Measurements from ENCODE around the gene HIVEP3.

Gene HIVEP3

DNA sequence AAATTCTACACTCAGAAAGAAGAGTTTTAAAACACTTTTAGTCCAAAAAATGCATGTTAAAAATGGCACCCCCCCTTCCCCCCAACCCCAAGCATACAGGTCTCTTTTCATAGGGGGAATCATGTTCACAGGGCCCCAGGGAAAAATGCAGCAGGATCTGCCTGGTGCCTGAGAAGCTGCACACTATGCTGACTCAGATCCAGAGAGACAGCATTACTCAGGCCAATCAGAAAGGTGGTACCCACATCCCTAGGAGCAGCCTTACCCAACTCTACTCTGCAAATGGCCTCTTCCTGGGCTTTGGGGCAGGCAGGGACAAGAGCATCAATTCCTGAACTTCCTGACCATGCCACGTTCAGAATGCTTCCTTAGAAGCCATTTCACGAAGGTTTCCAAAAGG, 119.0 kb downstream of the HIVEP3 start:
- H3K27ac ChIP-seq = no peak overlapping the region

DNA sequence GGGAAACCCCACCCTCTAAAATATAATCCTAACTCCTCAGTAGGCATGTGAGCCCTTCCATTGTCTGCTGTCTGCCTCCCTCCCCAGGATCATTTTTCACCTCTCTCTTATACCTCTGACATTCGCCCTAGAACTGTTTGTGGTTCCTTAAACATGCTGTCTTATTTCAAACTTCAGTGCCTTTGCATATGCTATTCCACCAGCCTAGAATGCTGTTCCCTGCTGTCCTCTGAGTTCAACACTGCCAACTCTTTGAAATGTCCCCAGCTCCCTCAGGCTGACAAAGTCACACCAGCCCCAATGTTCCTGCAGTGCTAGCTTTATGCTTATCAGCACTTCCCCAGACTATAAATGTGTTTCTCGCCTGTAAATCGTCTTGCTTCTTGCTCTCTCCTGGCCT, 119.5 kb downstream of the HIVEP3 start:
- no peak overlapping the region for H3K27ac ChIP-seq
- DNase-seq (ENCODE audit: low read depth, low spot score) = no peak

More for the DNA sequence above, 119.0 kb downstream of the HIVEP3 start:
- DNase-seq (ENCODE audit: low read depth, low spot score) = no peak

DNA sequence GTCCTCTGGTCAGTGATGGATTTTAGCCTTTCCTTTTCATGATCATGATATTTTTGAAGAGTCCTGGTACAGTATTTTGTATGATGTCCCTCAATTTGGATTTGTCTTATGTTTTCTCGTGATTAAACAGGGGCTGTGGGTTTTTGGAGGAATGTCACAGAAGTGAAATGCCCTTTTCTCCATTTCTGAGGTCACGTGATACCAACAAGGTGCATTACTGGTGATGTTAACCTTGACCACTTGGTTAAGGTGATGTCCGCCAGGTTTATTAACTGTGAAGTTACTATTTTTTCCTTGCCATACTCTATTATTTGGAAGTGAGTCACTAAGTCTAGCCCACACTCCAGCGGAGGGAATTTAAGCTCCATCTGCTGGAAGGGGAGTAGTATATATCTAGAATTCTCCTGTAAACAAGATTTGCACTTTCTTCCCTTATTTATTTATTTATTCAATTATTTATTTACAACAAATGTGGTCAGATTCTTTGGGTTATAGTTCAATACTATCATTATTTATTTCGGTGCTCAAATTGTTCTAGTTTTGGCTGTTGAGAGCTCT, 123.4 kb downstream of the HIVEP3 start:
- H3K27ac ChIP-seq = no peak overlapping the region
- no peak for DNase-seq (ENCODE audit: low read depth, low spot score)

DNA sequence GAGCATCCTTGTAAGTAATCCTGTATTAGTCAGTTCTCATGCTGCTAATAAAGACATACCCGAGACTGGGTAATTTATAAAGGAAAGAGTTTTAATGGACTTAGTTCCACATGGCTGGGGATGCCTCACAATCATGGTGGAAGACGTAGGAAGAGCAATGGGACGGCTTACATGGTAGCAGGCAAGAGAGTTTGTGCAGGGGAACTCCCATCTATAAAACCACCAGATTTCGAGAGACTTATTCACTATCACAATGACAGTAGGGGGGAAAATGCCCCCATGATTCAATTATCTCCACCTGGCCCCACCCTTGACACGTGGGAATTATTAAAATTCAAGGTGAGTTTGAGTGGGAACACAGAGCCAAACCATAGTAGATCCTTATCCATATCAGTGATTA, 124.7 kb downstream of the HIVEP3 start:
- no peak for DNase-seq (ENCODE audit: low read depth, low spot score)
- no peak overlapping the region for H3K27ac ChIP-seq

DNA sequence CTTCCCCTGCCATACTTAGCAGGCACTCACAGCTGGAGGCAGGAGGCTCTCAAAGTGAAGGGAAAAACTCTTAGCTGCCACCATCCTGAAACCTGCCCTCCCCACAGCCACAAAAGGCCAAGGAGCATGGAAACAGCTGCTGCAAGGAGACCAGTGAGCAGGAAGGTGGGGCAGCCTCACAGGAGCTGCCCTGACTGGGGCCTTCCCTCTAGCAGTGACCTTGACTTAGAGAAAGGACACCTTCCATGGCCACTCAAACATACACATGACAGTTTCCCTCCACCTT, 126.3 kb downstream of the HIVEP3 start:
- no peak overlapping the region for H3K27ac ChIP-seq

DNA sequence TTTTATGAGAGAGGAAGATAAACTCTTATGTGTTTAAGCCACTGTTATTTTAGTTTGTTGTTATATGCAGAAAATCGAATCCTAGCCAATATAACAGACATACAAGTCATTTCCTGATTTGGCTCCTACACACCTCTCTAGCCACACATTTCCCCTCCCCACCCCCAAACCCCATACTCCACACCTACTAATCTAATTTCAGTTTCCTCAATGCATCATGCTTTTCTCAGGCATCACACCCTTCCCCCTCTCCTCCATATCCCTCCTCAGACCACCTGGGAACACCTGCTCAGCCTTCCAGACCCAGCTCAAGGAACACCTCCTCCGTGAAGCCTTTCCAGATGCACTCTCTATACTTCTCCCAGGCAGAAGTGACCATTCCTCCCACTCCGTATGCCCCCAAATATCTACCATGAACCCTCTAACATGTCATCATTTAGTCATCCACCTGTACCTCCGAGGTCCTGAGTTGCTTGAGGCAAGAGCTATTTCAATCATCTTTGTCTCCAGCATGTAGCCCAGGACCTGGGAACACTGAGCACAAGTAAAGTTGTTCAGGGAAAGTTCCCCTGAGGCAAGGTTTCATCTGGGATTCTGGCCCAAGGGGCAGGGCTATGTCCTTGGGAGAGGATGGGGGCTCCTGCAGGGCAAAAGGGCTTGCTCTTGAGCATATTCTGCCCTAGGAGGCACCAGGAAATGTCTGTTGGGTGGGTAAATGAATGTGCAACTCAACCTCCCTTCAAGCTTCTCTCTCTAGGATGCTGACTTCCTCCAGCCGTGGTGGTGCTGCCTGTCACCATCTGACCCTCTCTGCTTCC, 126.8 kb downstream of the HIVEP3 start:
- DNase-seq (ENCODE audit: low read depth, low spot score) = no peak
- no peak overlapping the region for H3K27ac ChIP-seq

More for the DNA sequence above, 126.3 kb downstream of the HIVEP3 start:
- no peak for DNase-seq (ENCODE audit: low read depth, low spot score)

DNA sequence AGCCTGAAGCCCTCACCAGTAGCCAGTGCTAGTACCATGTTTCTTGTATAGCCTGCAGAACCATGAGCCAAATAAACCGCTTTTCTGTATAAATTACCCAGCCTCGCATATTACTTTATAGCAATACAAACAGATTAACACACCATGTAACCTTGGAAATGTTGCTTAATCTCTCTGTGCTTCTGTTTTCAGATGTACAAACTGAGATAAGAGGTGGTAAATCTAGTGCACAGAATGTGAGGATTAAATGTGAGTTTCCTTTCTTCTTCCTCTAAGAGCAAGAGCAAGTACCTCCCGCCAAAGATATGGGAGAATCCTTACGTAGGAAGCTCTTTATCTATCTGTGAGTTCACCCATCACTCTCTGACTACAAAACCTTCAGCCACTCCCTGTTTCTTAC, 128.4 kb downstream of the HIVEP3 start:
- no peak overlapping the region for H3K27ac ChIP-seq
- no peak for DNase-seq (ENCODE audit: low read depth, low spot score)

DNA sequence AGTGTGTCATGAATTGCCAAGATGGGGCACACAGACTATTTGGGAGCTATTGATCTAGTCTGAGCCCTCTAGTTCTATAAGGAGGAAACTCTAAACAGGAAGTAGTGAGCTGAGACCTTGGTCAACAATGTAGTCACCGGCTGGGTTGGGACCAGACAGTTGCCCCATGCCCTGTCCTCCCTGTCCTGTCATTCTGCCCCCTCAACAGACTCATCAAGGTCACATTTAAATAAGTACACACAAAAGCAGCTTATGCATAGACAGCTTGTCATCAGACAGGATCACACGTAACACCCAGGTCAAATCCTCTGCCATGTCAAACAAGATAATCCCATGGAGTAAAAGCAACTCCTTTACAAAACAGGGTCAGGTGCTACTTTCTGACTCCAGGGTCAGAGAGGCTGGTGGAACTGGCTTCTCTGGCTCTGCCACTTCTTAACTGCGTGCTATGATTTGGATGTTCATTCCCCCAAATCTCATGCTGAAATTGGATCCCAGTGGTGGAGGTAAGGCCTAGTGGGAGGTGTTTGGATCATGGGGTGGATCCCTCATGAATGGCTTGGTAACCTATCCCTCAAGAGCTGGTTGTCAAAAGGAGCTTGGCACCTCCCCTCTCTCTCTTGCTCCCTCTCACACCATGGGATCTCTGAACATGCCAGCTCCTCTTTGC, 128.9 kb downstream of the HIVEP3 start:
- no peak for DNase-seq (ENCODE audit: low read depth, low spot score)
- no peak overlapping the region for H3K27ac ChIP-seq

DNA sequence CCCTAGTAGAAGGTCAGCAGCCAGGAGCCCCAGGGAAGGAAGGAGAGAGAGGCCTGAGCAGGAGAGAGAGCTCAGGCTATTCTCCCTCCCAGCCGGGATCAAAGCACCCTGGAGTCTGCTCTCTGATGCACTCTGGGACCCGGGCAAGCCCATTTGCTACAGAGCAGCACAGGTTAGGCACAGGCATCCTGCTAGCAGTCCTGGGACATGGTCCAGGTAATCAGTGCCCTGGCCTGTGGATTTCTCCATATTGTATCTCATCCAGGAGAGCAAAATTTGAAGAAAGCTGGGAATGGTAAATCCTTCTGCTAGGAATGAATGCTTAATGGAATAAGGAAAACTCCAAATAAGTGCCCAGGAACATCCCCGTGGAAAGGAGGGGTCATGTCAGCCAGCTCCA, 130.3 kb downstream of the HIVEP3 start:
- DNase-seq (ENCODE audit: low read depth, low spot score) = no peak
- H3K27ac ChIP-seq = no peak overlapping the region

DNA sequence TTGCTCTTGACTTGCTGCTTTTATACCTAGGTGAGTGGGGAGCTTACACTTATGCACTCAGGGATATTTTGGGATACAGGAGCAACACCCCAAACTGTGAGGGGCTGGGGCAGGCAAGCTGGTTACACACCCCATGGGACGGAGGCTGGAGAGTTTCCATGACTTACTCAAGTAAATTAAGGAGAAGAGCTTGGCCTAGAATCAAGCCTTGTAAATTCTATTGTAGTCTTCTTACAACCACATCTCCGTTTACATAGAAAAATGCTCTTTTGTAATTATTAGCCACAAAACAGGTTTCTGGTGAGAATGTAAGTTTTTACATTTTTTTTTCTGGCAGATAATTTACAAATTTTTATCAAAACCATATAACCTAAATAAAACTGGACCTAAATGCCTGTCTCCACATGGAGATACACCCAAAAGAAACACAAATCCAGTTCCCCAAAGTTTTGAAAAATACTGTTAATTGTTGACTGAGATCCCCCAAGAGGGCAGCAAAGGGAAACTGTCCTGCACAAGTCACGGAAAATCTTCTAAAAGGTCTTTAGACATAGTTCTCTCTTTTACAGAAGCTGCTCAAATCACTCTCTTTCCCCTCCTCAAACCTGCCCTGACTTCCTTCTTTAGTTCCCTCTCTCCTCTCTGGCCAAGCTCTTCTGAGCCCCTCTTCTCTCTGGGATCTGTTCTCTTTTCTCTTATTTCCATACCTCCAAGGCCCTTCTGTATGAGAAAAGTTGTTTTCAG, 134.0 kb downstream of the HIVEP3 start:
- no peak for DNase-seq (ENCODE audit: low read depth, low spot score)

DNA sequence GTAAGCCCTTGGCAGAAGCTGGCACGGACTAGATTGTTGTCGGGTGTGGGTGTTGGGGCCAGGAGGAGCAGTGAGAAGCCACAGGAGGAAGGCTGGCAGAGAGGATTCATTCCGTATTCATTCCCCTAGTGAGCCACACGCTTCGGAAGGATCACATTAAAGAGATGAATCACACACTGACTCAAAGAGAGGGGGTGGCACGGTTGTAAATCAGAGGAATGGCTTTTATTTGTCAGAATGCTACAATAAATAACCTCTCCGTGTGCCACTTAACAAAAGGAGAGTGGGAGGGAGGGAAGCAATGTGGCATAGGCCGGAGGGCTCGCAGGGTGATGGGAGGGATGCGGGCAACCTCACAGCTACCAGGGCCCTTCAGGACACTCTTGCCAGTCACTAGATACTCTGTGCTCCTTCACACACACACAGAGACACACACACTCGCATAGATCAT, 135.5 kb downstream of the HIVEP3 start:
- no peak overlapping the region for H3K27ac ChIP-seq
- peak; percentile 73 for DNase-seq (ENCODE audit: low read depth, low spot score)

More for the DNA sequence above, 134.0 kb downstream of the HIVEP3 start:
- H3K27ac ChIP-seq = no peak overlapping the region

DNA sequence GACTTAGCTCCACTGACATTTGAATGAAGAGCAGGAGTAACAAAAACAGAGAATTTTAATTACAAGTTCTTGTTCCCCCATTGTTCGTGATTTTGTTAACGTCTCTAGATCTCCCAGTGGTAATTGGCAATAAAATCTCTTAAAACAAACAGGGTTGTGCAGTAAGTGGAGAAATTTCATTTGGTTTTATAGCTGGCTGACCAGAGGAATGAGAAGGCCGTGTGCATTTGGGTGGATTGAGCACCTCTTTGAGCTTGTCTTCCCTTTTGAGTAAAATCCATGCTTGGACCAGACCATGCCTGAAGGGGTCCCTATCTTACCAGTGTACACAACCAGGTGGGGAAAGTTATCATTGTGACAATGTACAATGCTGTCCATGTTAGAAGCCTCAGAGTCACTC, 137.8 kb downstream of the HIVEP3 start:
- DNase-seq (ENCODE audit: low read depth, low spot score) = no peak
- H3K27ac ChIP-seq = no peak overlapping the region

DNA sequence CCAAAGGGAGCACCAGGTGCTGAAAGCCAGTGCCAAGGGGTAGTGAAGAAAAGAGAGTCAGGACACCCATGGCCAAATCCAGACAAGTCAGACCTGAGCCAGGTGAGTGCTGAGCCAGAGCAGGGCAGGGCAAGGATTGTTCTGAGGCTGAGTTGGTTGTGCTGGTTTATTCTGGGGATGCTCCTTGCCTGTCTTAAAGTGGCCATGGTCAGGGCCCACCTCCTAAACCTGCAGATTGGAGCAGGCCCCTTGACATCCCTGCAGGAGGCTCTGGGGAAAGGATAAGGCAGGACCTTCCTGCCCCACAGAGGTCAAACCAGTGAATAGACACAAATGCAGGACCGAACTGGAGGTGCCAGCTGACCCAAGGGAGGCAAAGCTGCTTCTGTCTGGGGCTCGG, 138.4 kb downstream of the HIVEP3 start:
- DNase-seq (ENCODE audit: low read depth, low spot score) = no peak
- no peak overlapping the region for H3K27ac ChIP-seq

DNA sequence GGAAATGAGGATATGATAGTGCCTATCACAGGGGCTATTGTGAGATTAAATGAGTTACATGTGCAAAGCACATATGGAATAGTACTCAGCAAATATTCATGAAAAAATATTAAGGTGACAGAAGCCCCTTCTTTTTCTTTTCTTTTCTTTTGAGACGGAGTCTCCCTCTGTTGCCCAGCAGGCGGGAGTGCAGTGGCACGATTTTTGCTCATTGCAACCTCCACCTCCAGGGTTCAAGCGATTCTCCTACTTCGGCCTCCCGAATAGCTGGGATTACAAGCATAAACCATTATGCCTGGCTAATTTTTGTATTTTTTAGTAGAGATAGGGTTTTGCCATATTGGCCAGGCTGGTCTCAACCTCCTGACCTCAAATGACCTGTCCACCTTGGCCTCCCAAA, 139.4 kb downstream of the HIVEP3 start:
- DNase-seq (ENCODE audit: low read depth, low spot score) = no peak
- H3K27ac ChIP-seq = no peak overlapping the region

DNA sequence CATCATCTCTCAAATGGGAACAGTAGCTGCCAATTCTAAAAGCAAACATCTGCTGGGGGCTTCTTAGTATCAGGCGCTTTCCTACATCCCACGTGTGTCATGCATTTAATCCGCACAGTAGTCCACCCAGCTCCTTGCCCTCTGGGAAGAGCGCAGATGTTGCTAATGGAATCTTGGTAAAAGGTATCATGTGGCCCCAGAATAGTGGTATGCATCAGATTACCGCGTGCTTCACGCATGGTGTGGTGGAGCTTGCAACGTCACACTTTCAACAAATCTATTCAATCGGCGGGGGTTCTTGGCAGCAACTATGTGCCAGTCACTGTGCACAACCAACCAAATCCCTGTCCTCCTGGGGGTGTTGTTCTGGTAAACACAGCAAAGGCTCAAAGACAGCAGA, 141.0 kb downstream of the HIVEP3 start:
- DNase-seq (ENCODE audit: low read depth, low spot score) = no peak
- no peak overlapping the region for H3K27ac ChIP-seq

DNA sequence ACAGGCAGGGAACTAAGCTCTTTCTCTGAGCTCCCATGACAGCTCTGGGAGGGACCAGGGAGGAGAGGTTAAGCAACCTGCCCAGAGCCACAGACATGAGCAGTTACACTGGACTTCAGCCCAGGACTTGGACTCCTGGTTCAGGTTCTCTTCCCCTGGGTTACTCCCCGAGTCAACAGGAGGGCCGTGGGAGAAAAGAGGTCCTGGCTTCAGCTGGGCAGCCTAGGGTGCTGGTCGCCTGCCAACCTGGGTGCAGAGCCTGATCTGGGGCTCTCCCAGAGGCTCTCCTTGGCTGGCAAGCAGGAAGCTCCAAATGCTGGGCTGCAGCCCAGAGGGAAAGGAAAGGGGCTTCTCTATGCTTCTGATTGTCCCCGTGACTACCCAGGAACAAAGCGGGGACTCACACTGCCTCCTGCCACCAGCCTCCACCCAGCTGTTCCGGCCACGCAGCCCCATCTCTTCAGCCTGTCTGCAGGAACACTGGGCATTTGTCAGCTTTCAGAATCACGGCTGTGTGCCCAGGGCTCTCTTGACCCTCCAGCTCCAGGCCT, 141.8 kb downstream of the HIVEP3 start:
- H3K27ac ChIP-seq = no peak overlapping the region

DNA sequence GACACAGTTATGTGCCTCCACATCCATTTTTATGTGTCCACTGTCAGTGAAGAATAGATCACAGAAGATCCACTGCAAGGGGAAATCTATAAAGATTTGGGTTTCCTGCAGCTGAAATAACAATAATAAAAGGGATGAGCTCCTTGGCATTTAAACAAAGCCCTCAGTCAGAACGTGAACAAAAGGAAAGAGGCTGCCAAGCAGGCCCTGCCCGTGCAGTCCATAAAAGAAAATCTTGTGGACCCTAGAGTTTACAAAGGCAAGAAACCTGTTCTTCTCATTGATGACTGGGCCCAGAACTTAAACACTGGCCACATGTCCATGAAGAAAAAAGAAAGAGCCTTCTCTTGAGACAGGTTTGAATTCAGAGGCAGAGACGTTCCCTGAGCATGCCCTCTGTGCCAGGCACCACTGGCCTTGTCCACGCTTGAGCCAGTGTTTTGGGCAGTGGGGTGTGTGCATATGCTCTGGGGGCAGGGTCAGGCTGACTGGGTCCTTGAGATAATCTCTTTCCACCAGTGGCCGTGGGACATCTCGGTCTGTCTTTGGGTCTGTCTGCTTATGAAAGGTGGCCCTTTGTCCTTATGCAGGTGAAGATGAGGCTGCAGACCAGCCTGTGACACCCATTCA, 142.7 kb downstream of the HIVEP3 start:
- H3K27ac ChIP-seq = no peak overlapping the region
- no peak for DNase-seq (ENCODE audit: low read depth, low spot score)

More for the DNA sequence above, 141.8 kb downstream of the HIVEP3 start:
- DNase-seq (ENCODE audit: low read depth, low spot score) = no peak

DNA sequence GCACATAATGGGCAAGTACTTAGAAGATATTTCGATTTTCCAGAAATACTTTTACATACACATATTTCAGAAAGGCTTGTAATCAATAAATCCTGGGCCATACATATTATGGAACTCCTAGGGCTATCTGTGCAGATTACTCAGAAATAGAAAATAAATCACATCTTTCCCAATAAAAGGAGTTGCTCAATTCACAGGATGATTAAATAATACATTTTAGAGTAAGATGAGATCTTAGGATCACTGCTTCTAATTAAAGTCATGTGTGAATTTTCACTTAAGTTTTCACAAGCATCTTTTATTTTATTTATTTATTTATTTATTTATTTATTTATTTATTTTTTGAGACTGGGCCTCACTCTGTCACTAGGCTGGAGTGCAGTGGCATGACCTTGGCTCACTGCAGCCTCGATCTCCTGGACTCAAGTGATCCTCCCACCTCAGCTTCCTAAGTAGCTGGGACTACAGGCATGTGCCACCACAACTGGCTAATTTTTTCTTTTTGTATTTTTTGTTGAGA, 144.2 kb downstream of the HIVEP3 start:
- no peak overlapping the region for H3K27ac ChIP-seq

DNA sequence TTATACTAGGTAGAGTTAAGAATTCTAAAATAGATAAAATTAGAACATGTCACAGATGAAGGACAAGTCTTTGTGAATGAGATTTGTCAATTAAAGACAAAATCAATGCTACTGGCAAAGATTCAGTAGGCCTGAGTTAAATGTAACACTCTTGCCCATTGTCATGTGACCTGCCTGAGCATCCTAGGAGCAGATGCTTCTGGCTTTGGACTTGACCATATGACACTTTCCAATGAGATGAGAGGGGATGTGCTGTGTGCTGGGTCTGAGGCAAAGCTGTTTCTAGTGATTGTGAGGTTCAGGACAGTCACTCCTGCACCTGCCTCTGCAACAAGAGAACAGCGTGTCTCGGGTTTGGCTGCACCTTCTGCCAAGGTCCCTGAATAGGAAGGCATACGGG, 144.9 kb downstream of the HIVEP3 start:
- no peak for DNase-seq (ENCODE audit: low read depth, low spot score)
- H3K27ac ChIP-seq = no peak overlapping the region

More for the DNA sequence above, 144.2 kb downstream of the HIVEP3 start:
- no peak for DNase-seq (ENCODE audit: low read depth, low spot score)

DNA sequence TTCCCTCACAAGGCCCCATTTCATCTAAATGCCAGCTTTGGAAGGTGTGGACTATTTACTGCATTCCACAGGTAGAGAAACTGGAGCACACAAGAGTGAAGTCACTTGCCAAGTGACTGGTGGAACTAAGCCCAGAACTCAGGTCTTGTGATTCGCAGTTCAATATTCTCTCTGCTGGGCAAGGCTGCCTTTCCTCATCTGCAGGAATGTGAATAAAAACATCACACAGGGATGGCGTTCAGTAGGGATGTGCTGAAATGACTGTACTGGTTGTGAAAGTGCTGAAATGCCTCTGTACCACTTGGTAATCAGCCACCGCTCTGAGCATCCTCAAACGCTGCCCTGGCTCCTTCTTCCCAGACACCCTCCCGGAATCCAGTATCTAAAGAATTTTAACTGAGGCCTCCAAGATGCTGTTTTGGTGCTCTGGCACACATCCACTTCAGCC, 145.6 kb downstream of the HIVEP3 start:
- no peak overlapping the region for H3K27ac ChIP-seq
- peak; percentile 52 for DNase-seq (ENCODE audit: low read depth, low spot score)

Data from epithelial cell of prostate (primary cell).